Gastrocnemius medialis (tissue), 4 donors: Measurements from ENCODE around the gene ARHGAP12. TPM values are rescaled to one million over a fixed set of nuclear protein-coding genes. Genes with fewer than 3 reads are reported as not detected.

Source experiments
- ATAC-seq, 2 donors: fragments of 150-250 bp; one replicate each; pipeline ENCODE4 v1.9.1; 2016
- DNase-seq, 2 donors: peaks; one replicate each; pipeline ENCODE4 v3.0.0-alpha.2; 2019
- H3K27ac ChIP-seq, 4 donors: fragments of 200-600 bp; sonication (generic); 1 replicate in 1 of 4; 2 replicates in 3 of 4; pipeline ENCODE4 v1.5.1; 2016 to 2018; ENCODE audit warnings: mild to moderate bottlenecking in 2 of 4, moderate library complexity in 1 of 4
- H3K27me3 ChIP-seq, 3 donors: fragments of 200-600 bp; sonication (generic) in 2 of 3; 1 replicate in 1 of 3; 2 replicates in 2 of 3; pipeline versions ENCODE4 v1.5.1 to v1.6.0; 2016 to 2019; ENCODE audit warnings: mild to moderate bottlenecking in 1 of 3, moderate library complexity in 1 of 3
- H3K36me3 ChIP-seq, 2 donors: fragments of 200-600 bp; sonication (generic) in 1 of 2; one replicate each; pipeline ENCODE4 v1.5.1; 2017 to 2018
- H3K4me1 ChIP-seq, 2 donors: fragments of 200-600 bp; sonication (generic) in 1 of 2; one replicate each; pipeline ENCODE4 v1.5.1; 2016 to 2017; ENCODE audit warnings: mild to moderate bottlenecking in 2 of 2
- H3K4me3 ChIP-seq, 4 donors: fragments of 200-600 bp; sonication (generic) in 3 of 4; 1 replicate in 1 of 4; 2 replicates in 3 of 4; pipeline ENCODE4 v1.5.1; 2016 to 2019; ENCODE audit warnings: mild to moderate bottlenecking in 2 of 4
- H3K9me3 ChIP-seq, 3 donors: fragments of 200-600 bp; sonication (generic) in 2 of 3; 1 replicate in 1 of 3; 2 replicates in 2 of 3; pipeline ENCODE4 v1.5.1; 2016 to 2019
- CTCF ChIP-seq, 5 experiments: fragments of 450-650 bp in 3 of 5; fragments of 200-600 bp in 2 of 5; sonication (generic) in 2 of 5; IDR thresholded peaks in 4 of 5; conservative IDR thresholded peaks in 1 of 5; 1 replicate in 4 of 5; 2 replicates in 1 of 5; pipeline ENCODE4 v1.5.1; 2016 to 2019; ENCODE audit warnings: antibody characterized with exemption in 5 of 5, mild to moderate bottlenecking in 3 of 5, moderate library complexity in 3 of 5
- POLR2A ChIP-seq, 2 donors: fragments of 450-650 bp; IDR thresholded peaks; one replicate each; pipeline ENCODE4 v1.6.1; 2017; ENCODE audit warnings: antibody characterized with exemption in 2 of 2, mild to moderate bottlenecking in 2 of 2, moderate library complexity in 2 of 2
- in situ Hi-C, 4 donors: fragments of 200-750 bp; cut with MboI; loops; one replicate each; pipeline versions ENCODE4 v1.15.0 to v1.8.0; 2017; ENCODE audit warnings: low sequenced_read_pairs in 4 of 4
- intact Hi-C: fragments of 100-400 bp; cut with DNase I; formaldehyde crosslinking; loops from one replicate; pipeline ENCODE4 v1.15.1; 2023; ENCODE audit warnings: low total_unique reads
- total RNA-seq, 4 donors: library from RNA; depleted of rRNA; stranded (reverse); fragments of >200 nt; gene quantifications; one replicate each; pipeline versions ENCODE4 v1.1.0 to v1.2.3, GENCODE V29; 2016

Gene ARHGAP12
- total RNA-seq, 4 donors from 2014 or later, result 17.0 to 34.3 (median 21.6) TPM

GRCh38 chr10:31952066-31952465, 23.4 kb upstream of the ARHGAP12 start:
- H3K36me3 ChIP-seq, result no peaks in the 10 kb centered on the region
- DNase-seq (no peak), ATAC-seq (no peak)
- H3K4me1 ChIP-seq, result peaks cover 0 to 6% of the 10 kb centered on the region in 2 donors
- H3K27ac ChIP-seq, result no peak overlapping the region
- no peaks in the 10 kb centered on the region for H3K9me3 ChIP-seq
- intact Hi-C loops (no loop called here), in situ Hi-C loops (no loop called here)
- TF ChIP-seq CTCF (IDR thresholded peaks at IDR 0.05 in 4 of 5, conservative IDR thresholded peaks at IDR 0.05 in 1 of 5) (no peak), POLR2A (IDR thresholded peaks at IDR 0.05) (no peak)
- H3K27me3 ChIP-seq, result no peaks in the 10 kb centered on the region
- H3K4me3 ChIP-seq, result no peak overlapping the region

- intact Hi-C loops (no loop called here), in situ Hi-C loops (loop anchor here in 1 of 4 donors (5.0 kb wide), 1 partner anchor 87 kb away; no protein-coding TSS in a partner anchor)
- no peak overlapping the region for H3K4me3 ChIP-seq
- no peak for ATAC-seq
- H3K9me3 ChIP-seq, result no peaks in the 10 kb centered on the region
- H3K36me3 ChIP-seq, result no peaks in the 10 kb centered on the region
- no peak for DNase-seq
- no peak for TF ChIP-seq CTCF (IDR thresholded peaks at IDR 0.05 in 4 of 5, conservative IDR thresholded peaks at IDR 0.05 in 1 of 5)
- TF ChIP-seq POLR2A (IDR thresholded peaks at IDR 0.05), result no peak
- H3K4me1 ChIP-seq, result peaks cover 0 to 8% of the 10 kb centered on the region in 2 donors
- no peak overlapping the region for H3K27ac ChIP-seq
- no peaks in the 10 kb centered on the region for H3K27me3 ChIP-seq
Observed at GRCh38 chr10:31949266-31949665, 20.6 kb upstream of the ARHGAP12 start.

- peak overlapping the region; percentile 5 to 23 (median 12) for H3K27ac ChIP-seq
- H3K36me3 ChIP-seq, result no peaks in the 10 kb centered on the region
- TF ChIP-seq POLR2A (IDR thresholded peaks at IDR 0.05), result no peak
- TF ChIP-seq CTCF (IDR thresholded peaks at IDR 0.05 in 4 of 5, conservative IDR thresholded peaks at IDR 0.05 in 1 of 5), result no peak
- no peaks in the 10 kb centered on the region for H3K9me3 ChIP-seq
- peaks cover 0 to 8% of the 10 kb centered on the region in 2 donors for H3K4me1 ChIP-seq
- peak in 1 of 2 donors; percentile 10 for ATAC-seq
- H3K4me3 ChIP-seq, result peak overlapping the region in 1 of 4 donors; percentile 6
- no peaks in the 10 kb centered on the region for H3K27me3 ChIP-seq
- intact Hi-C loops (no loop called here), in situ Hi-C loops (loop anchor here in 1 of 4 donors (5.0 kb wide), 1 partner anchor 86 kb away; no protein-coding TSS in a partner anchor)
- DNase-seq, result no peak
Observed at GRCh38 chr10:31948021-31948420, 19.4 kb upstream of the ARHGAP12 start.

GRCh38 chr10:31947144-31947926, 18.7 kb upstream of the ARHGAP12 start:
- intact Hi-C loops (loop anchor here (1.0 kb wide), 1 partner anchor 85 kb away; no protein-coding TSS in a partner anchor), in situ Hi-C loops (loop anchor here in 1 of 4 donors (5.0 kb wide), 1 partner anchor 85 kb away; no protein-coding TSS in a partner anchor)
- ATAC-seq (peak; percentile 90 to 91), DNase-seq (peak in 1 of 2 donors; percentile 21)
- H3K4me1 ChIP-seq, result peaks cover 0 to 8% of the 10 kb centered on the region in 2 donors
- TF ChIP-seq CTCF (IDR thresholded peaks at IDR 0.05 in 4 of 5, conservative IDR thresholded peaks at IDR 0.05 in 1 of 5) (peak; percentile 13 to 52 (median 34)), POLR2A (IDR thresholded peaks at IDR 0.05) (no peak)
- no peaks in the 10 kb centered on the region for H3K27me3 ChIP-seq
- peak overlapping the region in 2 of 4 donors; percentile 11 to 23 for H3K27ac ChIP-seq
- no peaks in the 10 kb centered on the region for H3K36me3 ChIP-seq
- peak overlapping the region in 1 of 4 donors; percentile 6 for H3K4me3 ChIP-seq
- H3K9me3 ChIP-seq, result no peaks in the 10 kb centered on the region
